Measurements from ENCODE around the gene FAM50A.

FAM50A gene

GRCh38 chrX:154452823-154453222, 8.9 kb downstream of the FAM50A start:
- H3K4me3 ChIP-seq (ENCODE audit: low read depth, low read length), result no peak overlapping the region
- in situ Hi-C loops (cut with HindIII; ENCODE audit: low sequenced_read_pairs), result no loop called here
- no peak for DNase-seq (ENCODE audit: low read depth)
- TF ChIP-seq, protein P1, sequence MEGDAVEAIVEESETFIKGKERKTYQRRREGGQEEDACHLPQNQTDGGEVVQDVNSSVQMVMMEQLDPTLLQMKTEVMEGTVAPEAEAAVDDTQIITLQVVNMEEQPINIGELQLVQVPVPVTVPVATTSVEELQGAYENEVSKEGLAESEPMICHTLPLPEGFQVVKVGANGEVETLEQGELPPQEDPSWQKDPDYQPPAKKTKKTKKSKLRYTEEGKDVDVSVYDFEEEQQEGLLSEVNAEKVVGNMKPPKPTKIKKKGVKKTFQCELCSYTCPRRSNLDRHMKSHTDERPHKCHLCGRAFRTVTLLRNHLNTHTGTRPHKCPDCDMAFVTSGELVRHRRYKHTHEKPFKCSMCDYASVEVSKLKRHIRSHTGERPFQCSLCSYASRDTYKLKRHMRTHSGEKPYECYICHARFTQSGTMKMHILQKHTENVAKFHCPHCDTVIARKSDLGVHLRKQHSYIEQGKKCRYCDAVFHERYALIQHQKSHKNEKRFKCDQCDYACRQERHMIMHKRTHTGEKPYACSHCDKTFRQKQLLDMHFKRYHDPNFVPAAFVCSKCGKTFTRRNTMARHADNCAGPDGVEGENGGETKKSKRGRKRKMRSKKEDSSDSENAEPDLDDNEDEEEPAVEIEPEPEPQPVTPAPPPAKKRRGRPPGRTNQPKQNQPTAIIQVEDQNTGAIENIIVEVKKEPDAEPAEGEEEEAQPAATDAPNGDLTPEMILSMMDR (IDR thresholded peaks at IDR 0.05; ENCODE audit: low read depth, low read length, missing control alignments), result peak; percentile 4

GRCh38 chrX:154457491-154458115, 13.7 kb downstream of the FAM50A start:
- peak overlapping the region; percentile 69 for H3K4me3 ChIP-seq (ENCODE audit: low read depth, low read length)
- in situ Hi-C loops (cut with HindIII; ENCODE audit: low sequenced_read_pairs), result no loop called here
- no peak for DNase-seq (ENCODE audit: low read depth)
- TF ChIP-seq, protein P1 (IDR thresholded peaks at IDR 0.05; ENCODE audit: low read depth, low read length, missing control alignments), result no peak

DNA sequence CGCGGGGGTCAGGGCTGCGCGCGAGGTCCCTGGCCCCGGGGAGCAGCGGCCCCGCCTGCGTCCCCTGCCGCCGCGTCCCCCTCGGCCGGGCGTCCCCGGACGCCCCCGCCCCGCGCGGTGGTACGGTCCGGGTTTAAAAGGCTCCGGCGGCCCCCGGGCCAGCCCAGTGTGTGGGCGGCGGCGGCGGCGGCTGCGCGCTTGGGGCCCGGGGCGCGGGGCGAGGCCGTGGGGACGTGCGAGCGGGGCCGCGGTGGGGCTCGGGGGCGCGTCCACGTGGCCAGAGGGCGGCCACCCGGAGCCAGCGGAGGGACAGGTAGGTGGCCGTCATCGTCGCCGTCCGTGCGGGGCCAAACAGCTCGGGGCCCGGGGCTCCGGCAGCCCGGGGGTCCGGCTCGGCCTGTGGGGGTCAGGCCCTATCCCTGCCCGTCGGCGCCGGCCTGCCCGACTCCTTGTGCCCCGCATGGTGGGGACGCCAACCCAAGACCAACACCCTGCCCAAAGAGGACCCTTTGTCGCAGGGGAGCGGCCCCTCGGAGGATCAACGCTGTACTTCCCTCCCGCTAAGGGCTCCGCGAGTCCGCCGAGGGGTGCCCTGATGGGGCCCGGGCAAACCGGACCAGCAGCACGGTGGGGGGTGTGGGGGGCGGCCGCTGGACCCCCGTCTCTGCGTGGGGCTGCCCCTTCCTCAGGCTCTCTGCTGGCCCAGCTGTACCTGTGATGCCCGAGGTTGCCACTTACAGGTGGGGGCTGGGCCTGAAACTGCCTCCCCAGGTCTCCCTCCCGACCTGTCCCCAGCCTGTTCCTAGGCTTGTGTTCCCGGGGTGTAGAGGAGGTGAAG, 14.4 kb downstream of the FAM50A start, which contains the start of gene PLXNA3:
Gene PLXNA3 (plus strand): TSS at position 166 of the 838 bp plus-strand sequence. CDS start 1,903 bp downstream, outside the sequence.
- in situ Hi-C loops (cut with HindIII; ENCODE audit: low sequenced_read_pairs), result no loop called here
- peak within 1 kb of the TSS; percentile 69 for H3K4me3 ChIP-seq (ENCODE audit: low read depth, low read length)
- DNase-seq (ENCODE audit: low read depth), result no peak
- TF ChIP-seq, protein P1 (IDR thresholded peaks at IDR 0.05; ENCODE audit: low read depth, low read length, missing control alignments), result no peak

- in situ Hi-C loops (cut with HindIII; ENCODE audit: low sequenced_read_pairs), result no loop called here
- DNase-seq (ENCODE audit: low read depth), result no peak
- H3K4me3 ChIP-seq (ENCODE audit: low read depth, low read length), result peak overlapping the region; percentile 69
- TF ChIP-seq, protein P1 (IDR thresholded peaks at IDR 0.05; ENCODE audit: low read depth, low read length, missing control alignments), result no peak
Observed at GRCh38 chrX:154458954-154459778, 15.2 kb downstream of the FAM50A start.

DNA sequence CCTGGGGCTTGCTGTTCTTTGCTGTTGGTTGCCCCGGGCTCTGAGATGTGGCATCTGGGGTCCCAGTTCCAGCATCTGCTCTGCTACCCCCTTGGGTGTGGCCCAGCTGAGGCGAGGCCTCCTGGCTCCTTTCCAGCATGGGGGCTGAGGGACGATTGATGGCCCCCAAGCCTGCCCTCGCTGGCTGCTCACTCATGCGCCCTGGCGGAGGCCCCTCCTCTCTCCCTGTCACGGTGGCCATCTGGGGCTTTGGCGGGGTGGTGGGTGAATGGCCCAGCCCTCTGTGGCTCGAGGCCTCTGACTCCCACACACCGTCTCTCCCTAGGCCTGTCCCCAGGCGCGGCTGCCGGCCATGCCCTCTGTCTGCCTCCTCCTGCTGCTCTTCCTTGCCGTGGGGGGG, 15.9 kb downstream of the FAM50A start:
- no peak for DNase-seq (ENCODE audit: low read depth)
- in situ Hi-C loops (cut with HindIII; ENCODE audit: low sequenced_read_pairs), result no loop called here
- TF ChIP-seq, protein P1 (IDR thresholded peaks at IDR 0.05; ENCODE audit: low read depth, low read length, missing control alignments), result no peak
- peak overlapping the region; percentile 69 for H3K4me3 ChIP-seq (ENCODE audit: low read depth, low read length)

GRCh38 chrX:154460326-154460725, 16.4 kb downstream of the FAM50A start:
- DNase-seq (ENCODE audit: low read depth), result no peak
- in situ Hi-C loops (cut with HindIII; ENCODE audit: low sequenced_read_pairs), result no loop called here
- H3K4me3 ChIP-seq (ENCODE audit: low read depth, low read length), result peak overlapping the region; percentile 69

More at GRCh38 chrX:154460326-154460725, 16.4 kb downstream of the FAM50A start:
- TF ChIP-seq, protein P1 (IDR thresholded peaks at IDR 0.05; ENCODE audit: low read depth, low read length, missing control alignments), result peak; percentile 23

All from astrocyte of the cerebellum (primary cell).